ENCODE results near the gene HAO2.

Gene HAO2

DNA sequence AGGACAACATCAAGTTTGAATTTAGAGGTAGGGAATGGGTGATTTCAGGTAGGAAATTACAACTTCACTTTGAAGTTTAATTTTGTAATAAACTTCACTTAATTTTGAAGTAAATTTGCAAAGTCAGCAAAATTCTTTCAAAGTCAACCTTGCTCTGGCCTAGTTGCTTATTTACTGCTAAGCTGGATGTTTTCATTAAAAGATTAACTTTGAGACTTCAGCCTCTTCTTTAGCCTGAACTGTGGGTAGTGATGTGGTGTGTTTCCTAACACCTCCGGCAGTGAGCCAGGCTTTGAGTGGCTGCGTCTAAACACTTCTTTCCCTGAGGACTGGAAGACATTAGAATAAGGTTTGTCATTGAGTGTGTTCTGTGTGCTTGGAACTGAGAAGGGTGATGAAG lies at the start of gene HAO2:
Gene HAO2 (plus strand): TSS at position 232 of the 400 bp plus-strand sequence. CDS start 12,301 bp downstream, outside the sequence.
- no peak for TF ChIP-seq CTCF (IDR thresholded peaks at IDR 0.05; ENCODE audit: low read depth, low read length, missing control alignments)
- DNase-seq (ENCODE audit: low read depth) = no peak
- H3K4me3 ChIP-seq (ENCODE audit: low read depth, low read length) = no peak within 1 kb of the TSS
- in situ Hi-C loops (cut with HindIII; ENCODE audit: low sequenced_read_pairs) = loop anchor here (5.0 kb wide), 1 partner anchor 86 kb away; no protein-coding TSS in a partner anchor

- TF ChIP-seq CTCF (IDR thresholded peaks at IDR 0.05; ENCODE audit: low read depth, low read length, missing control alignments) = no peak
- no peak overlapping the region for H3K4me3 ChIP-seq (ENCODE audit: low read depth, low read length)
- no peak for DNase-seq (ENCODE audit: low read depth)
- in situ Hi-C loops (cut with HindIII; ENCODE audit: low sequenced_read_pairs) = no loop called here
Observed at GRCh38 chr1:119320100-119320499, 48.5 kb upstream of the HAO2 start.

DNA sequence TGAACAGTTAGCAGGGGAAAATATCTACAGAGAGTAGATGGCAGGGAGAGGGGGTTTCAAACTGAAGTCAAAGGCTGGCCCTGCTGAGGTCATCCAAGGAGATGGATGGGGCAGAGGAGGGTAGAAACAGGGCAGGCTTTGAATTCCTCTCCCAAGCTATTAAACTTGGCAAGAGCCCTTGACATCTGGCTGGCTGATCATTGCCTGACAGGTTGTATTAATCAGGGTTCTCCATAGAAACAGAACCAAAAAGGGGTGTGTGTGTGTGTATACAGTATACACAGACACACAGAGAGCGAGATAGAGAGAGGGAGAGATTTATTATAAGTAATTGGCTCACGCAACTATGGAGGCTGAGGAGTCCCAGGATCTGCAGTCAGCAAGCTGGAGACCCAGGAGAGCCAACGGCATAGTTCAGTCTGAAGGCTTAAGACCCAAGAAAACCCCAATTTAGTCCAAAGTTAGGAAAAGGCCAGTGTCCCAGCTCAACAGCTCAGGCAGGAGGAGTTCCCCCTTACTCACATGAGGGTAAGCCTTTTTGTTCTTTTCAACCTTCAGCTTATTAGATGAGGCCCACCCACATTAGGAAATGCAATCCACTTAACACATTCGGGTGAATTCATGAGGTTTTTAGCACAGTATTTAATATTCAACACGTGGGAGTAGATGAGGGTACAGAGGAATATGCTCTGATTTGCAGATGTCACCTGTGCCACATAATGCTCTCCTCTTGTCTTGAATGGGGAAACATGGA lies 46.7 kb upstream of the HAO2 start:
- DNase-seq (ENCODE audit: low read depth) = no peak
- in situ Hi-C loops (cut with HindIII; ENCODE audit: low sequenced_read_pairs) = no loop called here
- no peak overlapping the region for H3K4me3 ChIP-seq (ENCODE audit: low read depth, low read length)
- TF ChIP-seq CTCF (IDR thresholded peaks at IDR 0.05; ENCODE audit: low read depth, low read length, missing control alignments) = no peak

GRCh38 chr1:119323216-119323982 lies 45.2 kb upstream of the HAO2 start:
- no peak overlapping the region for H3K4me3 ChIP-seq (ENCODE audit: low read depth, low read length)
- no peak for DNase-seq (ENCODE audit: low read depth)
- in situ Hi-C loops (cut with HindIII; ENCODE audit: low sequenced_read_pairs) = no loop called here
- no peak for TF ChIP-seq CTCF (IDR thresholded peaks at IDR 0.05; ENCODE audit: low read depth, low read length, missing control alignments)

DNA sequence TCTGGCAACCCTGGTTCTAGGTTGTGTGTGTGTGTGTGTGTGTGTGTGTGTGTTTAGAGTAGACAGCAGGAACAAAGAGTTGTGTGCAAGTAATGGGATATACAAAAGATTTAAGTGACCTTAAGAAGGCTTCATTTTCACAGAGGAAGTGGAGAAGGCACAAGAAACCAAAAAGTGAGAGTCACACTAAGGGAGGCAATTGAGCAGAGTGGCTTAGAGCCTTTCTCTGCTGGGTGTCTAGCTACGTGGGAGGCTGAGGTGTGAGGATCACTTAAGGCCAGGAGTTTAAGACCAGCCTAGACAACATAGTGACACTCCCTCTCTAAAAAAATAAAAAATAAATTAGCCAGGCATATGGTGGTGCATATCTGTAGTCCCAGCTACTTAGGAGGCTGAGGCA lies 44.4 kb upstream of the HAO2 start:
- H3K4me3 ChIP-seq (ENCODE audit: low read depth, low read length) = no peak overlapping the region
- TF ChIP-seq CTCF (IDR thresholded peaks at IDR 0.05; ENCODE audit: low read depth, low read length, missing control alignments) = no peak
- in situ Hi-C loops (cut with HindIII; ENCODE audit: low sequenced_read_pairs) = no loop called here
- DNase-seq (ENCODE audit: low read depth) = no peak

- TF ChIP-seq CTCF (IDR thresholded peaks at IDR 0.05; ENCODE audit: low read depth, low read length, missing control alignments) = no peak
- in situ Hi-C loops (cut with HindIII; ENCODE audit: low sequenced_read_pairs) = no loop called here
Observed at GRCh38 chr1:119326251-119326650, 42.3 kb upstream of the HAO2 start.

More at GRCh38 chr1:119326251-119326650, 42.3 kb upstream of the HAO2 start:
- no peak for DNase-seq (ENCODE audit: low read depth)
- H3K4me3 ChIP-seq (ENCODE audit: low read depth, low read length) = no peak overlapping the region
